Omental fat pad (tissue), 4 donors: ENCODE results near the gene C12orf75. TPM values are rescaled to one million over a fixed set of nuclear protein-coding genes. Genes with fewer than 3 reads are reported as not detected.
"Not testable (repeated sequence)": the region's sequence is repeated elsewhere in the genome, so short reads cannot be mapped to it uniquely, and the experiment has no call there.

Experiments used
- ATAC-seq: fragments of 150-250 bp; one replicate; pipeline ENCODE4 v1.9.1; 2016; ENCODE audit warnings: mild to moderate bottlenecking, moderate library complexity; ENCODE audit not compliant: low FRiP score
- DNase-seq: peaks from one replicate; pipeline ENCODE4 v3.0.0-alpha.2; 2019; ENCODE audit warnings: low spot score
- total RNA-seq, 4 donors: library from RNA; depleted of rRNA; stranded (reverse); fragments of >200 nt; gene quantifications; one replicate each; pipeline ENCODE4 v1.1.0, GENCODE V29; 2016
- TF ChIP-seq, protein P1 (sequence below), 3 donors: fragments of 450-650 bp; IDR thresholded peaks; one replicate each; pipeline ENCODE4 v1.5.1; 2016 to 2017; ENCODE audit warnings: antibody characterized with exemption in 3 of 3, mild to moderate bottlenecking in 3 of 3, moderate library complexity in 2 of 3

C12orf75 gene
- total RNA-seq, 4 donors from 2014 or later = 3.5 to 7.0 (median 3.8) TPM

DNA sequence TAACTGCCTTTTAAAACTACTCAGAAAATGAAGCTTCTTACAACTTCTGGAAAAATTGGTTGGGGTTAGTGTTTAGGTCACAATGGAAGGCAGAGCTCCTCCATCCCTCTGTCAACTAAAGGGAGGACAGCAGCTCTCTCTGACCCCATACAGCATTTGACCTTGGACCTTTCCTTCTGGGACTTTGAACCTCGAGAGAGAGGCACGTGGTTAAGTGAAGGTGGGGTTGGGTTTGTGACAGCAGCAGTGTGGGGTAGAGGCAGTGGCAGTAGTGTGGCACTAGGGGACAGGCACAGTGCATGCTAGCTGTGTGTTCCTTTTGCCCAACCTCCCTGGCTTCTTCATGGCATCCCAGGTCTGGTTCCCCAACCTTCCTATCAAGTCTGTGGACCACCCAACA lies 9.4 kb upstream of the C12orf75 start:
- no peak for DNase-seq
- no peak for ATAC-seq

DNA sequence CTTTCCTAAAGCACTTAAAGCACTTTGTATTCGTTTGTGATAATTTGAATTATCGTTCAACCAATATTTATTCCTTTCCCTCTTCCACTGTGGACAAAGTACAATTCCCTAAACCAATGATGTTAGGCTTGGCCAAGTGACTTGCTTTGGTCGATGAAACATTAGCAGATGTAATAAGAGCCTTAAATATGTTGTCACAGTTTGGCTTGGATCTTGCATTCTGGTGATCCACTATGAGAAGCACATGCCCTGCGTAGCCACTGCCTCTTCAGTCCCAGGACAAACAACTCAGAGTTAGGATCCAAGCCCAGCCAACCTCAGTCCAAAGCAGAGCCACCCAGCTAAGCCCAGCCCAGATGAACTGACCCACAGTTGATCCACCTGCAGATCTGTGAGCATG lies 8.4 kb upstream of the C12orf75 start:
- DNase-seq (no peak), ATAC-seq (no peak)
- TF ChIP-seq, protein P1, sequence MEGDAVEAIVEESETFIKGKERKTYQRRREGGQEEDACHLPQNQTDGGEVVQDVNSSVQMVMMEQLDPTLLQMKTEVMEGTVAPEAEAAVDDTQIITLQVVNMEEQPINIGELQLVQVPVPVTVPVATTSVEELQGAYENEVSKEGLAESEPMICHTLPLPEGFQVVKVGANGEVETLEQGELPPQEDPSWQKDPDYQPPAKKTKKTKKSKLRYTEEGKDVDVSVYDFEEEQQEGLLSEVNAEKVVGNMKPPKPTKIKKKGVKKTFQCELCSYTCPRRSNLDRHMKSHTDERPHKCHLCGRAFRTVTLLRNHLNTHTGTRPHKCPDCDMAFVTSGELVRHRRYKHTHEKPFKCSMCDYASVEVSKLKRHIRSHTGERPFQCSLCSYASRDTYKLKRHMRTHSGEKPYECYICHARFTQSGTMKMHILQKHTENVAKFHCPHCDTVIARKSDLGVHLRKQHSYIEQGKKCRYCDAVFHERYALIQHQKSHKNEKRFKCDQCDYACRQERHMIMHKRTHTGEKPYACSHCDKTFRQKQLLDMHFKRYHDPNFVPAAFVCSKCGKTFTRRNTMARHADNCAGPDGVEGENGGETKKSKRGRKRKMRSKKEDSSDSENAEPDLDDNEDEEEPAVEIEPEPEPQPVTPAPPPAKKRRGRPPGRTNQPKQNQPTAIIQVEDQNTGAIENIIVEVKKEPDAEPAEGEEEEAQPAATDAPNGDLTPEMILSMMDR (IDR thresholded peaks at IDR 0.05) = no peak

More for the DNA sequence above, 9.4 kb upstream of the C12orf75 start:
- TF ChIP-seq, protein P1 (IDR thresholded peaks at IDR 0.05) = no peak

DNA sequence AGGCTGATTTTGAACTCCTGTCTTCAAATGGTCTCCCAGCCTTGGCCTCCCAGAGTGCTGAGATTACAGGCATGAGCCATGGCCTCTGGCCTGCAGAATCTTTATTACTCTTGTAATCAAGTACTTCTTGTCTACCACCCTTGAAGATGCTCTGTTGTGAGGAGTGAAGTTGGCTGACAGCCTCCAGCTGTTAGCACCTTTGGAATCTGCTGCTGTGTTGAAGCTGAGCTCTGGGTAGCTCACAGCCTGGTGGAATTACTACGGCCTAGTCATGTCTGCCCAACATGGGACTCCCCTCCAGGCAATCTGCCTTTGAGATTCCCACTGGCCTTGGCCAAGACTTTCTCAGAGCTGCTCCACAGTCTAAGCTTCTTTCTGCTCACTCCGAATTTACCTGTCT lies 5.8 kb upstream of the C12orf75 start:
- ATAC-seq (no peak), DNase-seq (no peak)
- TF ChIP-seq, protein P1 (IDR thresholded peaks at IDR 0.05) = no peak

DNA sequence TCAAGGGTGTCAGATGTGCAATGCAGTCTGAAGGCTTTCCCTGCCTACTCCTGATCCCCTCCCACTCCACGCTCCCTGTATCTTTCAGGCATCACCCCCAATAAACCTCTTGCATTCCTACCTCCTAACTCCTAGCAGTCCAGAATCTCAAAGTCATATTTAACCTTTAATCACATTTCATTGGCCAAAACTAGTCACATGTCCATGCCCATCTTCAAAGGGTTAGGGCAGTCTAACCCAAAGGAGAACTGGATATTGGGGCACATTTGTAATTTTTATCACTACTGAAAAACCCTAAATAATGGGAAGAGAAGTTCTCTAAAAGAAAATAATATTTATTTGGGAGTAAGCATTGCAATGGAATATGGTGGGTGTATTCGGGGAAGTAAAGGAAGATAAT lies 5.4 kb upstream of the C12orf75 start:
- TF ChIP-seq, protein P1 (IDR thresholded peaks at IDR 0.05) = no peak

DNA sequence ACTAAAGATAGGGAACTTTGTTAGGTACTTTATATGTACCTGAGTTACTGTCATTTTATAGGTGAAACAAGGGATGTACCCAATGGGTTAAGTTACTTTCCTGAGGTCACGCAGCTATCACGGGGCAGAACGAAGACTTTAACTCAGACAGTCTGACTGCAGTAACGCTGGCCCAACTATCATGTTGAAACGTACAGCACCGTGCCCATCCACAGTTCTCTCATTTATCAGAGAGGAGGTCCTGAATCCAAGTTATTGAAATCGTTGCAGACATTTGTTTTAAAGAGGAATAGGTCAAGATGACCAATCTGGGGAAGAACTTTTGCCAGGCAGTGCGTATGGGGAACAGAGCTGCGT lies 587 bp upstream of the C12orf75 start:
- TF ChIP-seq, protein P1 (IDR thresholded peaks at IDR 0.05) = no peak
- DNase-seq (no peak), ATAC-seq (no peak)

More for the DNA sequence above, 5.4 kb upstream of the C12orf75 start:
- ATAC-seq (no peak), DNase-seq (no peak)

DNA sequence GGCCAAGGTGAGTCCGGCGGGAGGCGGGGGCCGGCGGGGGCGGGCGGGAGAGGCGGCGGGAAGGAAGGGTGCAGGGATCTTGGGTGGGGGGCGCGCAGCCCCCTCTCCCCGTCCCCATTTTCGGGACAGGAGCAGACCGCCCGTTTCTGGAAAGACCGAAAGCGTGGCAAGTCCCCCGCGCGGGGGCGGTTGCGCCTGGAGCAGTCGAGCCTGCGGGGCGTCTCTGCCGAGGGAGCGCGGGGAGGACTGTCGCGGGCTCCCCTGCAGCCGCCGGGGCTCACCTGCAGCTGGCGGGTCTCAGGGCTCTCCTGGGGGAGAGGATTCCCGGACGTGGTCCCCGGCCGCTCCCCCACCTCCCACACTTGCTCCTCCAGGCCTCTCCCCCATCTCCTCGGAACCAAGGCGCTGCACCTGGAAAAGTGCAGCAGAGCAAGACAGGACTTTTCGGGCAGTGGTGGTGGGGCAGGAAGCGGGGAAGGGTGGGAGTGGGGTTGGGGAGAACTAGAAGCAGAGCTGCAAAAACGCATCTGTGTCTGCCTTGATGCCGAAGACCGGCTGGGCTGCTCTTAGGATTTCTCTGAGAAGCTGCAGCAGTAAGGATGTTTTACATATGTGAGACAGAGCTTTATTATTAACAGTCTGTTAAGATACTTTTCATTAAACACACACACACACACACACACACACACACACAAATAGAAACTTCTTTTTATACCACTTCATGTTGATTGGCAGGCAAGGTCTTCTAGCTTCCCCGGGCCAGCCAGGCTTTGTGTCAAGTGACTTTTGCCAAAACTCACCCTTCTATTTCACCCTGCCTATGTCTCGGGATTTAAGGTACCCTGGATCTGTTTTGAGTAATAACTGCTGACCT lies 677 bp downstream of the C12orf75 start:
- ATAC-seq = peak; percentile 50
- no peak for DNase-seq
- TF ChIP-seq, protein P1 (IDR thresholded peaks at IDR 0.05) = no peak

DNA sequence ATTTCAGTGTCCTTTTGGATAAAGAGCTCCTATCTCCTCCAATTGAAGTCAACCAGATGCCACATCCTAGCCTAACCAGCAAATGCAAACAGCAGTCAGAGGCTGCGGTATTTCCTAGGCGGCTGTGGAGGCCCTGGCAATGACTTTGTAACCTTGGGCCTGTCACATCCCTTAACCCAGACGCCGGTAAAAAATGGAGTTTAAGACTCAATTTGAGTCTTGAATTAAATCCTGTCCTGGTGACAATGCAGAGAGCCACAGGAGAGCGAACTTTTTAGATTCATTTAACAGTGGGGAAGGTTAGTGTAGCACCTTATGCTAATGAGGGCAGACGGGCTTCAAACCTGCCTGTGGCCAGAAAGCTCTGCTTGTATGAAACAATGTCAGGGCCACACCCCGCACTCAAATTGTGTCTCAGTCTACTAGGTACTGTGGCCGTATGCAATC lies 1.3 kb downstream of the C12orf75 start:
- TF ChIP-seq, protein P1 (IDR thresholded peaks at IDR 0.05) = no peak
- ATAC-seq (no peak), DNase-seq (no peak)

DNA sequence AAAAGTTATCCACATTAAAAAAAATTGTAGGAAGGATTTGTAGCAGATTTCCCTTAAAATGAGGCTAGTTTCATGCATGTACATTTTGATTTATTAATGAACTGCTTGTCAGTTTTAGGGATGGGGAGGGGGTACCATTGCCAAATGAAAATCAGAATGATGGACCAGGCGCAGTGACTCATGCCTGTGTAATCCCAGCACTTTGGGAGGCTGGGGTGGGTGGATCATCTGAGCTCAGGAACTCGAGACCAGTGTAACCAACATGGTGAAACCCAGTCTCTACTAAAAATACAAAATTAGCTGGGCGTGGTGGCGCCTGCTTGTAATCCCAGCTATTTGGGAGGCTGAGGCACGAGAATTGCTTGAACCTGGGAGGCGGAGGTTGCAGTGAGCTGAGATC lies 1.8 kb downstream of the C12orf75 start:
- DNase-seq, ATAC-seq: not testable (repeated sequence)
